ENCODE data around the gene FBXW11. TPM values are rescaled to one million over a fixed set of nuclear protein-coding genes. Genes with fewer than 3 reads are reported as not detected.

Gene FBXW11
- total RNA-seq, result 93.7 and 95.8 TPM in 2 replicates

GRCh38 chr5:172006321-172007174 is at the start of gene FBXW11:
Gene FBXW11, minus strand, starts transcription at chr5:172006638. Its CDS starts 136 bp downstream, at chr5:172006502.

Other genes with a start within 250 kb of the FBXW11 start
- gene SMIM23, start 220.8 kb downstream of the FBXW11 start, total RNA-seq, result not detected in 2 replicates
- 18.1 and 18.5 TPM in 2 replicates for gene STK10, start 181.6 kb upstream of the FBXW11 start, total RNA-seq
- not detected in 2 replicates for gene EFCAB9, start 187.5 kb upstream of the FBXW11 start, total RNA-seq

Measured in uterine smooth muscle cell (primary cell).